BLaER1 treated with 17β-estradiol and CSF1 and Interleukin-3, amounts not matched to agents 10 nM and 100 nM (cell line): ENCODE data around the gene PPP6R3.

Experiments used
- H3K27ac ChIP-seq, 11 experiments: shearing (Covaris generic); formaldehyde crosslinking; 2 replicates each; pipeline ENCODE4 v1.8.1; 2022
- H3K27me3 ChIP-seq, 11 experiments: shearing (Covaris generic); formaldehyde crosslinking; 2 replicates each; pipeline ENCODE4 v1.8.1; 2022
- H3K36me3 ChIP-seq, 11 experiments: shearing (Covaris generic); formaldehyde crosslinking; 2 replicates each; pipeline ENCODE4 v1.8.1; 2022
- H3K4me1 ChIP-seq, 10 experiments: shearing (Covaris generic); formaldehyde crosslinking; 2 replicates each; pipeline ENCODE4 v1.8.1; 2022
- H3K4me2 ChIP-seq, 11 experiments: shearing (Covaris generic); formaldehyde crosslinking; 2 replicates each; pipeline ENCODE4 v1.8.1; 2022
- H3K4me3 ChIP-seq, 10 experiments: shearing (Covaris generic); formaldehyde crosslinking; 2 replicates each; pipeline ENCODE4 v1.8.1; 2022
- H3K9ac ChIP-seq, 11 experiments: shearing (Covaris generic); formaldehyde crosslinking; 2 replicates each; pipeline ENCODE4 v1.8.1; 2022
- H3K9me3 ChIP-seq, 11 experiments: shearing (Covaris generic); formaldehyde crosslinking; replicated peaks in 1 of 11; 2 replicates each; pipeline ENCODE4 v1.8.1; 2022
- H4K20me1 ChIP-seq, 11 experiments: shearing (Covaris generic); formaldehyde crosslinking; 2 replicates each; pipeline ENCODE4 v1.8.1; 2022
- Cebpa-rat ChIP-seq, 11 experiments: shearing (Covaris generic); IDR thresholded peaks; 2 replicates each; pipeline ENCODE4 v1.8.1; 2022

PPP6R3 gene

DNA sequence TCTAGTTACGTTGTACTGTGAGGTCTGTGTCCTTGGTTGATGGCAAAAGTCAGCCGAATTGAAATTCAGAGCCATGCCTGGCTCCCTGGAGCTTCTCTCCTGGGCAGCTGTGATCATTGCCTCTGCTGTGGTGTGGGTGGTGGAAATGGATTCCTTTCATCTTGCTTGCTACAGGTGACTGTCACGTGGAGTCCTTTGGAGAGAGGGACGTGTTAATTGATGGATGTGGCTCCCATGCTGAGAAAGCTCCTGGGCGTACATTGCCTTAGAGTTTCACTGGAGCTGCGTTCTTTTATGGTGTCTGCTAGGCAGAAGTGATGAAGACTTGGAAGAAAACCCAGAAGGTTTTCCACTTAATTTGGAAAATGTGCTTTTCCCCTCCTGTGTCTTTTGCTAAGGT is 41.9 kb upstream of the PPP6R3 start:
- H4K20me1 ChIP-seq = peaks cover 0 to 57% (median 13%) of the 10 kb centered on the region in 11 experiments; a peak in 11 of 22 replicates
- no peak overlapping the region for H3K4me2 ChIP-seq
- H3K27me3 ChIP-seq = no peaks in the 10 kb centered on the region
- peaks cover 17 to 95% (median 87%) of the 10 kb centered on the region in 11 experiments for H3K36me3 ChIP-seq
- no peak overlapping the region for H3K9ac ChIP-seq
- no peak for TF ChIP-seq Cebpa-rat (IDR thresholded peaks at IDR 0.05)
- no peak overlapping the region for H3K27ac ChIP-seq
- H3K4me1 ChIP-seq = peaks cover 7 to 19% (median 16%) of the 10 kb centered on the region in 10 experiments; a peak in 19 of 20 replicates
- H3K4me3 ChIP-seq = no peak overlapping the region
- H3K9me3 ChIP-seq = no peaks in the 10 kb centered on the region

DNA sequence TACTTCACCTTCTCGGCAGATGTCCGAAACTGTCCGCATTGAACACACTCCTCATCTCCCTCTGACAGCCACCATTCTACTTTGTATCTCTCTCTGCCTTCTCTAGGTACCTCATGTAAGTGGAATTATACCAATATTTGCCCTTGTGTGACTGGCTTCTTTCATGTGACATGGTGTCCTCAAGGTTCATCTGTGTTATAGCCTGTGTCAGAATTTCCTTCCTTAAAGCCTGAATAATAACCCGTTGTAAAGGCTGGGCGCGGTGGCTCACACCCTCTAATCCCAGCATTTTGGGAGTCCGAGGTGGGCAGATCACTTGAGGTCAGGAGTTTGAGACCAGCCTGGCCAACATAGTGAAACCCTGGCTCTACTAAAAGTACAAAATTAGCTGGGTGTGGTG is 40.4 kb upstream of the PPP6R3 start:
- Histone ChIP-seq H3K27ac (no peak overlapping the region), H3K4me2 (no peak overlapping the region), H3K4me3 (no peak overlapping the region), H3K4me1 (peaks cover 0 to 3% (median under 1%) of the 10 kb centered on the region in 10 experiments; a peak in 10 of 20 replicates), H3K9me3 (peaks cover 0 to 6% (median 0%) of the 10 kb centered on the region in 11 experiments; a peak in 4 of 22 replicates), H3K36me3 (peaks cover 24 to 95% (median 89%) of the 10 kb centered on the region in 11 experiments), H3K27me3 (no peaks in the 10 kb centered on the region), H3K9ac (no peak overlapping the region), H4K20me1 (peaks cover 0 to 51% (median 3%) of the 10 kb centered on the region in 11 experiments; a peak in 6 of 22 replicates)
- no peak for TF ChIP-seq Cebpa-rat (IDR thresholded peaks at IDR 0.05)

GRCh38 chr11:68423481-68423880 is 37.1 kb upstream of the PPP6R3 start:
- Histone ChIP-seq H3K36me3 (peaks cover 45 to 99% (median 95%) of the 10 kb centered on the region in 11 experiments), H3K27me3 (no peaks in the 10 kb centered on the region), H3K9ac (no peak overlapping the region), H3K4me3 (no peak overlapping the region), H3K4me1 (0 out of 20 replicates have a peak, but pooled peaks cover 0 to 3% (median 0%) of the 10 kb centered on the region in 10 experiments), H3K9me3 (peaks cover 16 to 37% (median 27%) of the 10 kb centered on the region in 11 experiments), H3K4me2 (no peak overlapping the region), H3K27ac (no peak overlapping the region), H4K20me1 (peaks cover 0 to 37% (median 3%) of the 10 kb centered on the region in 11 experiments; a peak in 6 of 22 replicates)
- TF ChIP-seq Cebpa-rat (IDR thresholded peaks at IDR 0.05) = no peak

DNA sequence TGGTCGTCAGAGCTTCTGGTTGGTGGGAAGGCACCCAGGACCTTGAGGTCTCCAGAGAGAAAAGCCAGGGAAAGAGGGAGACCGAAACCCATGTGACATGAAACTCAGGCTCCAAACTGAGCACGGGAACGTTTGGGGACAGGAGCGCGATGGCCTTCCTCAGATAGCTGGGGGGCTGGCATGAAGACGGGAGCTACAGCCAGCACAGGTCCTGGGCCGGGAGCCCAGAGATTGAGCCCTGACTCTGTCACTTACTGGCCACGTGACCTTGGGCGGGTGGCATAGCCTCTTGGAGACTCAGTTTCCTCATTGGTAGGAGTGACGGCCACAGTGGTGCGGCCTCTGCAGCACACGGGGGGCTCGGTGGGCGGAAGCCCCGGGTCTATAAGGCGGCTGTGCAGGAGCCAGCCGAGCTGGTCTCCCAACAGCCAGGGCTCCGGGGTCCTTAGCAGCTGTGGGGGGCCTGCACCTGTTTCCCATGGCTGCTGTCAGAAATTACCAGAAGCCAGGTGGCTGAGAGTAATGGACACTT is 36.4 kb upstream of the PPP6R3 start:
- H3K4me1 ChIP-seq = 0 out of 20 replicates have a peak, but pooled peaks cover 0 to 3% (median 0%) of the 10 kb centered on the region in 10 experiments
- no peak overlapping the region for H3K9ac ChIP-seq
- no peak overlapping the region for H3K27ac ChIP-seq
- no peak overlapping the region for H3K4me2 ChIP-seq
- peaks cover 52 to 99% (median 95%) of the 10 kb centered on the region in 11 experiments for H3K36me3 ChIP-seq
- no peak overlapping the region for H3K4me3 ChIP-seq
- peaks cover 0 to 37% (median 3%) of the 10 kb centered on the region in 11 experiments; a peak in 6 of 22 replicates for H4K20me1 ChIP-seq
- H3K27me3 ChIP-seq = no peaks in the 10 kb centered on the region
- no peak for TF ChIP-seq Cebpa-rat (IDR thresholded peaks at IDR 0.05)
- peaks cover 22 to 44% (median 34%) of the 10 kb centered on the region in 11 experiments for H3K9me3 ChIP-seq

- Histone ChIP-seq H3K4me3 (no peak overlapping the region), H3K4me2 (no peak overlapping the region), H3K9me3 (peaks cover 33 to 54% (median 44%) of the 10 kb centered on the region in 11 experiments), H3K27ac (no peak overlapping the region), H4K20me1 (peaks cover 0 to 32% (median 3%) of the 10 kb centered on the region in 11 experiments; a peak in 6 of 22 replicates), H3K36me3 (peaks cover 61 to 99% (median 95%) of the 10 kb centered on the region in 11 experiments), H3K4me1 (peaks cover 0 to 5% (median 0%) of the 10 kb centered on the region in 10 experiments; a peak in 6 of 20 replicates), H3K27me3 (no peaks in the 10 kb centered on the region), H3K9ac (no peak overlapping the region)
- no peak for TF ChIP-seq Cebpa-rat (IDR thresholded peaks at IDR 0.05)
Observed at GRCh38 chr11:68424981-68425865, 35.3 kb upstream of the PPP6R3 start.

- no peak for TF ChIP-seq Cebpa-rat (IDR thresholded peaks at IDR 0.05)
- H3K27me3 ChIP-seq = no peaks in the 10 kb centered on the region
Observed at GRCh38 chr11:68425866-68426380, 34.6 kb upstream of the PPP6R3 start.

DNA sequence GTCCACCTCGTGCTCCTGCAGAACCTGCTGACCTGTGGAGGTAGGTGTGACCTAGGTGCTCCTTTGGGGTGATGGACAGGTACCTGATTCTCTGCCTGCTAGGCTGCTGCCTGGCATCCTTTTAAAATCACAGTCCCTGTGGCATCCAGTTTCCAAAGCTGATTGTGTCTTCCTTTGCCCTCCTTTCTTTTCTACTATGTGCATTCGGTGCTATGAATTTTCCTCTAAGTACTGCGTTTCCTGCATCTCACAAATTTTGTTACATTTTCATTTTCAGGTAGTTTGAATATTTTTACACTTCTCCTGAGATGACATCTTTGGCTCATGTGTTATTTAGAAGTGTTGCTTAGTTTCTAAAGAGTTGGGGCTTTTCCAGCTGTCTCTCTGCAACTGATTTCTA is 30.9 kb upstream of the PPP6R3 start:
- Histone ChIP-seq H3K4me1 (peaks cover 20 to 43% (median 38%) of the 10 kb centered on the region in 10 experiments), H3K9me3 (peaks cover 33 to 56% (median 44%) of the 10 kb centered on the region in 11 experiments), H3K27ac (no peak overlapping the region), H3K36me3 (peaks cover 57 to 92% (median 77%) of the 10 kb centered on the region in 11 experiments), H3K4me2 (no peak overlapping the region), H3K4me3 (peak overlapping the region in 6 of 10 experiments; percentile 9 to 46 (median 31); a peak in 4 of 20 replicates), H3K27me3 (peaks cover 0 to 17% (median 0%) of the 10 kb centered on the region in 11 experiments; a peak in 3 of 22 replicates), H4K20me1 (peaks cover 0 to 42% (median 18%) of the 10 kb centered on the region in 11 experiments; a peak in 14 of 22 replicates), H3K9ac (no peak overlapping the region)
- TF ChIP-seq Cebpa-rat (IDR thresholded peaks at IDR 0.05) = no peak

More at GRCh38 chr11:68425866-68426380, 34.6 kb upstream of the PPP6R3 start:
- no peak overlapping the region for H3K27ac ChIP-seq
- H3K4me1 ChIP-seq = peaks cover 0 to 12% (median 6%) of the 10 kb centered on the region in 10 experiments; a peak in 11 of 20 replicates
- H3K9me3 ChIP-seq = peaks cover 33 to 56% (median 44%) of the 10 kb centered on the region in 11 experiments
- no peak overlapping the region for H3K9ac ChIP-seq
- H3K36me3 ChIP-seq = peaks cover 61 to 99% (median 91%) of the 10 kb centered on the region in 11 experiments
- peaks cover 0 to 29% (median 4%) of the 10 kb centered on the region in 11 experiments; a peak in 8 of 22 replicates for H4K20me1 ChIP-seq
- H3K4me2 ChIP-seq = no peak overlapping the region
- no peak overlapping the region for H3K4me3 ChIP-seq

- peak overlapping the region in 5 of 11 experiments; percentile 22 to 93 (median 88); a peak in 11 of 22 replicates for H3K4me2 ChIP-seq
- no peak for TF ChIP-seq Cebpa-rat (IDR thresholded peaks at IDR 0.05)
- H4K20me1 ChIP-seq = peaks cover 0 to 49% (median 18%) of the 10 kb centered on the region in 11 experiments; a peak in 14 of 22 replicates
- peaks cover 20 to 50% (median 43%) of the 10 kb centered on the region in 10 experiments for H3K4me1 ChIP-seq
- H3K9ac ChIP-seq = no peak overlapping the region
- H3K4me3 ChIP-seq = no peak overlapping the region
- H3K36me3 ChIP-seq = peaks cover 49 to 92% (median 77%) of the 10 kb centered on the region in 11 experiments
- peaks cover 0 to 17% (median 0%) of the 10 kb centered on the region in 11 experiments; a peak in 3 of 22 replicates for H3K27me3 ChIP-seq
- H3K27ac ChIP-seq = no peak overlapping the region
- H3K9me3 ChIP-seq = peaks cover 33 to 50% (median 44%) of the 10 kb centered on the region in 11 experiments
Observed at GRCh38 chr11:68430384-68430783, 30.2 kb upstream of the PPP6R3 start.
